ENCODE measurements around the gene DLGAP3.
A peak's percentile ranks its signal among the peaks of the same experiment; 100 is the strongest.

The DLGAP3 gene

GRCh38 chr1:34869760-34870159 lies 59.7 kb downstream of the DLGAP3 start:
- no peak for DNase-seq (ENCODE audit: extremely low read depth, low read depth)
- no peak overlapping the region for H3K4me3 ChIP-seq (replicated peaks; ENCODE audit: low read depth, low read length)
- TF ChIP-seq CTCF (IDR thresholded peaks at IDR 0.05; ENCODE audit: low read depth, low read length, missing control alignments): no peak

- TF ChIP-seq CTCF (IDR thresholded peaks at IDR 0.05; ENCODE audit: low read depth, low read length, missing control alignments): no peak
- DNase-seq (ENCODE audit: extremely low read depth, low read depth): no peak
- H3K4me3 ChIP-seq (replicated peaks; ENCODE audit: low read depth, low read length): no peak overlapping the region
These were observed 61.0 kb downstream of the DLGAP3 start for GRCh38 chr1:34868230-34869049.

- TF ChIP-seq CTCF (IDR thresholded peaks at IDR 0.05; ENCODE audit: low read depth, low read length, missing control alignments): no peak
- no peak overlapping the region for H3K4me3 ChIP-seq (replicated peaks; ENCODE audit: low read depth, low read length)
- no peak for DNase-seq (ENCODE audit: extremely low read depth, low read depth)
These were observed 62.0 kb downstream of the DLGAP3 start for GRCh38 chr1:34867415-34867814.

GRCh38 chr1:34866762-34867109 lies 62.7 kb downstream of the DLGAP3 start:
- no peak for TF ChIP-seq CTCF (IDR thresholded peaks at IDR 0.05; ENCODE audit: low read depth, low read length, missing control alignments)
- DNase-seq (ENCODE audit: extremely low read depth, low read depth): no peak
- H3K4me3 ChIP-seq (replicated peaks; ENCODE audit: low read depth, low read length): no peak overlapping the region

- peak overlapping the region; percentile 52 for H3K4me3 ChIP-seq (replicated peaks; ENCODE audit: low read depth, low read length)
- peak; percentile 94 for TF ChIP-seq CTCF (IDR thresholded peaks at IDR 0.05; ENCODE audit: low read depth, low read length, missing control alignments)
- DNase-seq (ENCODE audit: extremely low read depth, low read depth): peak; percentile 42
These were observed 63.3 kb downstream of the DLGAP3 start for GRCh38 chr1:34865981-34866761.

GRCh38 chr1:34865573-34865972 lies 63.9 kb downstream of the DLGAP3 start:
- no peak for DNase-seq (ENCODE audit: extremely low read depth, low read depth)
- TF ChIP-seq CTCF (IDR thresholded peaks at IDR 0.05; ENCODE audit: low read depth, low read length, missing control alignments): no peak
- H3K4me3 ChIP-seq (replicated peaks; ENCODE audit: low read depth, low read length): peak overlapping the region; percentile 52

Measured in HFF-Myc (cell line).